H9 (cell line): ENCODE measurements around the gene TMC1. TPM values are rescaled to one million over a fixed set of nuclear protein-coding genes. Genes with fewer than 3 reads are reported as not detected.

Experiments
- DNase-seq: peaks from one replicate; pipeline ENCODE4 v3.0.0-alpha.2; 2017
- H2AFZ ChIP-seq: one replicate; pipeline ENCODE4 v1.6.1; 2013; ENCODE audit warnings: mild to moderate bottlenecking, low read length, control low read depth, moderate library complexity
- H2AK5ac ChIP-seq: 2 replicates; pipeline ENCODE4 v1.6.1; 2013; ENCODE audit warnings: low read length, control low read depth, mixed read lengths; ENCODE audit not compliant: insufficient read length
- H2BK120ac ChIP-seq: one replicate; pipeline ENCODE4 v1.6.1; 2013; ENCODE audit warnings: low read depth, mild to moderate bottlenecking, low read length, control low read depth, inconsistent platforms; ENCODE audit not compliant: poor library complexity, severe bottlenecking
- H2BK12ac ChIP-seq: 2 replicates; pipeline ENCODE4 v1.6.1; 2013; ENCODE audit warnings: low read length, control low read depth, mixed read lengths, low read depth; ENCODE audit not compliant: insufficient read length
- H2BK15ac ChIP-seq: 2 replicates; pipeline ENCODE4 v1.6.1; 2013; ENCODE audit warnings: low read depth, low read length, control low read depth
- H2BK20ac ChIP-seq: one replicate; pipeline ENCODE4 v1.6.1; 2013; ENCODE audit warnings: low read depth, mild to moderate bottlenecking, low read length, control low read depth, inconsistent platforms; ENCODE audit not compliant: poor library complexity, severe bottlenecking
- H2BK5ac ChIP-seq: 2 replicates; pipeline ENCODE4 v1.6.1; 2013; ENCODE audit warnings: low read length, control low read depth, mixed read lengths; ENCODE audit not compliant: insufficient read length
- H3K14ac ChIP-seq: 2 replicates; pipeline ENCODE4 v1.6.1; 2013; ENCODE audit warnings: low read length, control low read depth; ENCODE audit not compliant: insufficient read depth
- H3K18ac ChIP-seq: 2 replicates; pipeline ENCODE4 v1.6.1; 2013; ENCODE audit warnings: low read depth, mild to moderate bottlenecking, mixed read lengths, low read length, control low read depth; ENCODE audit not compliant: insufficient read length
- H3K23ac ChIP-seq: 2 replicates; pipeline ENCODE4 v1.6.1; 2013; ENCODE audit warnings: low read length, control low read depth, mixed read lengths, low read depth; ENCODE audit not compliant: insufficient read length
- H3K23me2 ChIP-seq: 2 replicates; pipeline ENCODE4 v1.6.1; 2013; ENCODE audit warnings: low read depth, mild to moderate bottlenecking, mixed read lengths, low read length, control low read depth; ENCODE audit not compliant: insufficient read length, poor library complexity, severe bottlenecking
- H3K27ac ChIP-seq: 2 replicates; pipeline ENCODE4 v1.5.1; 2013; ENCODE audit warnings: low read length, control low read depth, mixed read lengths, low read depth; ENCODE audit not compliant: insufficient read length
- H3K27me3 ChIP-seq: 2 replicates; pipeline ENCODE4 v1.6.1; 2013; ENCODE audit warnings: low read length, control low read depth, inconsistent platforms; ENCODE audit not compliant: insufficient read depth
- H3K4ac ChIP-seq: 2 replicates; pipeline ENCODE4 v1.6.1; 2013; ENCODE audit warnings: low read depth, mild to moderate bottlenecking, control low read depth, inconsistent platforms, low read length, moderate library complexity
- H3K4me1 ChIP-seq: 2 replicates; pipeline ENCODE4 v1.6.1; 2013; ENCODE audit warnings: low read length, control low read depth, inconsistent platforms; ENCODE audit not compliant: insufficient read depth
- H3K4me2 ChIP-seq: 2 replicates; pipeline ENCODE4 v1.6.1; 2013; ENCODE audit warnings: low read length, control low read depth, mixed read lengths; ENCODE audit not compliant: insufficient read length, insufficient read depth
- H3K56ac ChIP-seq: 2 replicates; pipeline ENCODE4 v1.6.1; 2013; ENCODE audit warnings: low read depth, mild to moderate bottlenecking, mixed read lengths, low read length, control low read depth; ENCODE audit not compliant: insufficient read length
- H3K79me1 ChIP-seq: 2 replicates; pipeline ENCODE4 v1.6.1; 2013; ENCODE audit warnings: low read depth, mild to moderate bottlenecking, moderate library complexity, low read length, control low read depth, inconsistent platforms; ENCODE audit not compliant: insufficient read depth, poor library complexity, severe bottlenecking
- H3K79me2 ChIP-seq: 2 replicates; pipeline ENCODE4 v1.6.1; 2013; ENCODE audit warnings: low read length, control low read depth, inconsistent platforms; ENCODE audit not compliant: insufficient read depth
- H3K9ac ChIP-seq: 2 replicates; pipeline ENCODE4 v1.6.1; 2013; ENCODE audit warnings: low read length, control low read depth, mixed read lengths; ENCODE audit not compliant: insufficient read length; ENCODE audit errors: extremely low read depth
- H3K9me3 ChIP-seq: one replicate; pipeline ENCODE4 v1.6.1; 2013; ENCODE audit warnings: low read depth, low read length, inconsistent platforms; ENCODE audit not compliant: control insufficient read depth
- H3T11ph ChIP-seq: one replicate; pipeline ENCODE4 v1.6.1; 2013; ENCODE audit warnings: mild to moderate bottlenecking, low read length, control low read depth, inconsistent platforms
- H4K20me1 ChIP-seq: one replicate; pipeline ENCODE4 v1.6.1; 2013; ENCODE audit not compliant: control insufficient read depth, insufficient read length, insufficient read depth
- H4K5ac ChIP-seq: 2 replicates; pipeline ENCODE4 v1.6.1; 2013; ENCODE audit warnings: low read depth, mild to moderate bottlenecking, mixed read lengths, low read length, control low read depth; ENCODE audit not compliant: insufficient read length
- H4K8ac ChIP-seq: replicated peaks from 2 replicates; pipeline ENCODE4 v1.6.1; 2013; ENCODE audit warnings: low read length, control low read depth, mixed read lengths, low read depth; ENCODE audit not compliant: insufficient read length
- H4K91ac ChIP-seq: 2 replicates; pipeline ENCODE4 v1.6.1; 2013; ENCODE audit warnings: low read depth, mild to moderate bottlenecking, moderate library complexity, mixed read lengths, low read length, control low read depth; ENCODE audit not compliant: insufficient read length
- H3K27ac Mint-ChIP-seq, 3 experiments: 2 replicates in 2 of 3; 3 replicates in 1 of 3; pipeline ENCODE4 v1.8.0; 2020 to 2021; ENCODE audit warnings: mixed read lengths in 3 of 3, mild to moderate bottlenecking in 1 of 3, moderate library complexity in 1 of 3
- H3K27me3 Mint-ChIP-seq: 2 replicates; pipeline ENCODE4 v1.8.0; 2021; ENCODE audit warnings: low read depth, mild to moderate bottlenecking, moderate library complexity, mixed read lengths
- H3K36me3 Mint-ChIP-seq, 3 experiments: 2 replicates in 2 of 3; 3 replicates in 1 of 3; pipeline ENCODE4 v1.8.0; 2020 to 2021; ENCODE audit warnings: low read depth in 3 of 3, mixed read lengths in 3 of 3; ENCODE audit not compliant: insufficient read depth in 1 of 3
- H3K4me1 Mint-ChIP-seq, 2 experiments: 2 replicates each; pipeline ENCODE4 v1.8.0; 2020; ENCODE audit warnings: mixed read lengths in 2 of 2
- H3K4me3 Mint-ChIP-seq, 2 experiments: 2 replicates in 1 of 2; 3 replicates in 1 of 2; pipeline ENCODE4 v1.8.0; 2020 to 2021; ENCODE audit warnings: mild to moderate bottlenecking in 2 of 2, mixed read lengths in 2 of 2, moderate library complexity in 1 of 2
- H3K9me3 Mint-ChIP-seq, 2 experiments: 2 replicates in 1 of 2; 3 replicates in 1 of 2; pipeline ENCODE4 v1.8.0; 2020; ENCODE audit warnings: mild to moderate bottlenecking in 2 of 2, mixed read lengths in 2 of 2, moderate library complexity in 1 of 2
- WGBS: extraction: QIAGEN DNeasy Blood & Tissue Kit; methylation state at CpG from one replicate; pipeline ENCODE4 v1.1.7; 2013; ENCODE audit warnings: missing lambda C conversion rate, low lambda C conversion rate, mixed read lengths; ENCODE audit not compliant: insufficient read length; ENCODE audit errors: extremely low coverage; 5-methylcytosine and 5-hydroxymethylcytosine counted together
- total RNA-seq: library from RNA; stranded (reverse); gene quantifications from 2 replicates; pipeline ENCODE4 v1.2.1, GENCODE V29; 2021
- TF ChIP-seq, protein P1 (sequence below): fragments of 200-600 bp; sonication (generic); conservative IDR thresholded peaks from 3 replicates; pipeline ENCODE4 v1.8.0; 2021; ENCODE audit warnings: antibody characterized with exemption, mild to moderate bottlenecking

TMC1 gene
- total RNA-seq, 1 experiment from 2014 or later = 2.4 TPM

- Mint-ChIP-seq H3K9me3 (peaks cover 0 to 3% of the 10 kb centered on the region in 2 experiments; a peak in 1 of 5 replicates), H3K27me3 (no peaks in the 10 kb centered on the region), H3K36me3 (peaks cover 0 to 11% (median 6%) of the 10 kb centered on the region in 3 experiments; a peak in 5 of 7 replicates), H3K4me1 (peaks cover 0 to 10% of the 10 kb centered on the region in 2 experiments; a peak in 2 of 4 replicates), H3K27ac (no peak overlapping the region), H3K4me3 (no peak overlapping the region)
- H3K23me2 ChIP-seq = no peaks in the 10 kb centered on the region
- H4K5ac ChIP-seq = no peak overlapping the region
- H4K8ac ChIP-seq = no peak overlapping the region
- H3K79me1 ChIP-seq = no peaks in the 10 kb centered on the region
- no peak overlapping the region for H3K23ac ChIP-seq
- H2BK12ac ChIP-seq = no peak overlapping the region
- no peak overlapping the region for H2AK5ac ChIP-seq
- no CpG with 5 or more reads among the region's 2 CpGs for WGBS
- H3K4me2 ChIP-seq = no peak overlapping the region
- no peak overlapping the region for H3K14ac ChIP-seq
- no peaks in the 10 kb centered on the region for H3K4me1 ChIP-seq
- DNase-seq = no peak
- H2BK5ac ChIP-seq = no peak overlapping the region
- no peak overlapping the region for H3K4ac ChIP-seq
- H3K9me3 ChIP-seq = no peaks in the 10 kb centered on the region
- no peak overlapping the region for H2BK120ac ChIP-seq
- H3K27ac ChIP-seq = no peak overlapping the region
- H4K20me1 ChIP-seq = no peaks in the 10 kb centered on the region
- no peak overlapping the region for H2AFZ ChIP-seq
- no peak overlapping the region for H3K56ac ChIP-seq
- H3K9ac ChIP-seq = no peak overlapping the region
- H3T11ph ChIP-seq = no peak overlapping the region
- no peak overlapping the region for H4K91ac ChIP-seq
- H3K18ac ChIP-seq = no peak overlapping the region
- H3K27me3 ChIP-seq = no peaks in the 10 kb centered on the region
- H3K79me2 ChIP-seq = no peaks in the 10 kb centered on the region
- TF ChIP-seq, protein P1, sequence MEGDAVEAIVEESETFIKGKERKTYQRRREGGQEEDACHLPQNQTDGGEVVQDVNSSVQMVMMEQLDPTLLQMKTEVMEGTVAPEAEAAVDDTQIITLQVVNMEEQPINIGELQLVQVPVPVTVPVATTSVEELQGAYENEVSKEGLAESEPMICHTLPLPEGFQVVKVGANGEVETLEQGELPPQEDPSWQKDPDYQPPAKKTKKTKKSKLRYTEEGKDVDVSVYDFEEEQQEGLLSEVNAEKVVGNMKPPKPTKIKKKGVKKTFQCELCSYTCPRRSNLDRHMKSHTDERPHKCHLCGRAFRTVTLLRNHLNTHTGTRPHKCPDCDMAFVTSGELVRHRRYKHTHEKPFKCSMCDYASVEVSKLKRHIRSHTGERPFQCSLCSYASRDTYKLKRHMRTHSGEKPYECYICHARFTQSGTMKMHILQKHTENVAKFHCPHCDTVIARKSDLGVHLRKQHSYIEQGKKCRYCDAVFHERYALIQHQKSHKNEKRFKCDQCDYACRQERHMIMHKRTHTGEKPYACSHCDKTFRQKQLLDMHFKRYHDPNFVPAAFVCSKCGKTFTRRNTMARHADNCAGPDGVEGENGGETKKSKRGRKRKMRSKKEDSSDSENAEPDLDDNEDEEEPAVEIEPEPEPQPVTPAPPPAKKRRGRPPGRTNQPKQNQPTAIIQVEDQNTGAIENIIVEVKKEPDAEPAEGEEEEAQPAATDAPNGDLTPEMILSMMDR = no peak
- no peak overlapping the region for H2BK20ac ChIP-seq
- H2BK15ac ChIP-seq = no peak overlapping the region
These were observed 252.2 kb downstream of the TMC1 start for GRCh38 chr9:72773570-72773969.
